Measurements from ENCODE around the gene MRPS33.
"Not testable (repeated sequence)": the region's sequence is repeated elsewhere in the genome, so short reads cannot be mapped to it uniquely, and the experiment has no call there.

Gene MRPS33

DNA sequence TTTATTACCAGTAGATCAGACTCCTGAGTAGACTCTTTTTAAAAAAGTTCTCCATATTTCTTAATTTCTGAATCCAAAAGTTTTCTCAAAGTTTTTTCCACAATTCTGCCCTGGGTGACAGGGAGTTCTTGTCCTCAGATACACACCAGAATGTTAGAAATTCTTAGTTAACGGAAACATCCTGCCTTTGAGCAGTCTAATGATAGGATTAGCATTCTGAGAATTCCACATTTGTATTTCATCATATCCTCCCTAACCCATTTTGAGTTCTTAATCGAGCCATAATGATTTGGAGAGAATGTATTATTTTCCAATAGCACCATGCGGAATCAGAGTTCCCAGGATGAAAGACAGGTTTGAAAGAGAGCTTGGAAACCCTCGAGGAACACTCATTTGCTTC is 28.9 kb upstream of the MRPS33 start:
- no peak overlapping the region for H3K4me2 ChIP-seq (ENCODE audit: low read length)

DNA sequence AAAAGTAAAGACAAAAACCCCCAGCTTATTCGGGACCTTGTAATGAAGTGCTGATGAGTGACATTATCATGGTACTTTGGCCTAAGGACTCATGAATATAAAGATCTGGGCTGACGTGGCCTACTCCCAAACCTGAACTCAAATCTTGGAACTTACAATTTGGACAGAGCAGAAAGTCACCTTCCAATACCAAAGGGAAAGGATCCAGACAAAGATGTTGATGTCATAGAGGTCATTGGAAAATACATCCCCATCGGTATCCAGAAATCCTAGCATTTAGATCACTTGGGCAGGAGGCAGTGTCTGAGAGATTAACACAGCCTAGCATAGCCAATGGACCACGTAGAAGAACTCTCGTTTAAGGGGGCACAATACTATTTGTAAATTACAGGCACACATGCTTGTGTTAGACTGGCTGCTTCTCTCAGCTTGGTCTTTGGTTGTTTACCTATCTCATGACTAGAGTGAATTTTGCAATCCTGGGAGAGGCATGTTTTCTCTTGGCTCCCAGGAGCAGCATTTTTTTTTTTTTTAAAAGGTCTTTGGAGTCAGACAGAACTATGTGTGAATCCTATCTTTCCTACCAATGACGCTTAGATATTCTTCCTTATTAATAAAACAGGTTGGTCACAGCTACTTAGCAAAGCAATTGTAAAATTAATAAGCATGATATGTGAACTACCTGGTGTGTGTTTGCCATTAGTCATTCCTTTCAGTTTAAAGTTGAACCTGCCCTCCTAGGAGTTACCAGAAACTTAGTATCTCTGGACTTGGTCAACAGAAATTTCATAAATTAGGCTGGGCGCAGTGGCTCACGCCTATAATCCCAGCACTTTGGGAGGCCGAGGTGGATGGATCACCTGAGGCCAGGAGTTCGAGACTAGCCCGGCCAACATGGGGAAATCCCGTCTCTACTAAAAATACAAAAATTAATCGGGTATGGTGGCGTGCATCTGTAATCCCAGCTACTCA is 27.8 kb upstream of the MRPS33 start:
- Histone ChIP-seq H3K4me2 (ENCODE audit: low read length) (no peak overlapping the region), H3K4me3 (ENCODE audit: low read depth, low read length, poor library complexity, severe bottlenecking) (no peak overlapping the region), H3K27ac (ENCODE audit: low read depth, low read length, poor library complexity, severe bottlenecking) (no peak overlapping the region), H3F3A (ENCODE audit: insufficient read depth, low read length) (no peaks in the 10 kb centered on the region), H3K9ac (ENCODE audit: low read length) (no peak overlapping the region), H2AFZ (ENCODE audit: low read length) (no peak overlapping the region), H3K27me3 (ENCODE audit: insufficient read depth, low read length) (no peaks in the 10 kb centered on the region), H4K20me1 (ENCODE audit: insufficient read depth, low read length) (no peaks in the 10 kb centered on the region), H3K79me2 (ENCODE audit: insufficient read depth, low read length) (no peaks in the 10 kb centered on the region), H3K4me1 (ENCODE audit: insufficient read depth, low read length, severe bottlenecking) (no peaks in the 10 kb centered on the region), H3K9me3 (ENCODE audit: low read length) (no peaks in the 10 kb centered on the region), H3K9me2 (ENCODE audit: low read depth, low read length) (no peaks in the 10 kb centered on the region), H3K36me3 (ENCODE audit: insufficient read depth, low read length) (no peaks in the 10 kb centered on the region)
- TF ChIP-seq EZH2 (IDR thresholded peaks at IDR 0.05; ENCODE audit: borderline replicate concordance, low read length) = no peak
- TF ChIP-seq, protein P1, sequence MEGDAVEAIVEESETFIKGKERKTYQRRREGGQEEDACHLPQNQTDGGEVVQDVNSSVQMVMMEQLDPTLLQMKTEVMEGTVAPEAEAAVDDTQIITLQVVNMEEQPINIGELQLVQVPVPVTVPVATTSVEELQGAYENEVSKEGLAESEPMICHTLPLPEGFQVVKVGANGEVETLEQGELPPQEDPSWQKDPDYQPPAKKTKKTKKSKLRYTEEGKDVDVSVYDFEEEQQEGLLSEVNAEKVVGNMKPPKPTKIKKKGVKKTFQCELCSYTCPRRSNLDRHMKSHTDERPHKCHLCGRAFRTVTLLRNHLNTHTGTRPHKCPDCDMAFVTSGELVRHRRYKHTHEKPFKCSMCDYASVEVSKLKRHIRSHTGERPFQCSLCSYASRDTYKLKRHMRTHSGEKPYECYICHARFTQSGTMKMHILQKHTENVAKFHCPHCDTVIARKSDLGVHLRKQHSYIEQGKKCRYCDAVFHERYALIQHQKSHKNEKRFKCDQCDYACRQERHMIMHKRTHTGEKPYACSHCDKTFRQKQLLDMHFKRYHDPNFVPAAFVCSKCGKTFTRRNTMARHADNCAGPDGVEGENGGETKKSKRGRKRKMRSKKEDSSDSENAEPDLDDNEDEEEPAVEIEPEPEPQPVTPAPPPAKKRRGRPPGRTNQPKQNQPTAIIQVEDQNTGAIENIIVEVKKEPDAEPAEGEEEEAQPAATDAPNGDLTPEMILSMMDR (IDR thresholded peaks at IDR 0.05; ENCODE audit: low read length) = no peak

More for the DNA sequence above, 28.9 kb upstream of the MRPS33 start:
- H3K9me3 ChIP-seq (ENCODE audit: low read length) = no peaks in the 10 kb centered on the region
- TF ChIP-seq EZH2 (IDR thresholded peaks at IDR 0.05; ENCODE audit: borderline replicate concordance, low read length) = no peak
- TF ChIP-seq, protein P1 (IDR thresholded peaks at IDR 0.05; ENCODE audit: low read length) = no peak
- H3K27me3 ChIP-seq (ENCODE audit: insufficient read depth, low read length) = no peaks in the 10 kb centered on the region
- H2AFZ ChIP-seq (ENCODE audit: low read length) = no peak overlapping the region
- H3K79me2 ChIP-seq (ENCODE audit: insufficient read depth, low read length) = no peaks in the 10 kb centered on the region
- H3K9ac ChIP-seq (ENCODE audit: low read length) = no peak overlapping the region
- H3F3A ChIP-seq (ENCODE audit: insufficient read depth, low read length) = no peaks in the 10 kb centered on the region
- H4K20me1 ChIP-seq (ENCODE audit: insufficient read depth, low read length) = no peaks in the 10 kb centered on the region
- no peaks in the 10 kb centered on the region for H3K4me1 ChIP-seq (ENCODE audit: insufficient read depth, low read length, severe bottlenecking)
- H3K4me3 ChIP-seq (ENCODE audit: low read depth, low read length, poor library complexity, severe bottlenecking) = no peak overlapping the region
- no peaks in the 10 kb centered on the region for H3K9me2 ChIP-seq (ENCODE audit: low read depth, low read length)
- no peaks in the 10 kb centered on the region for H3K36me3 ChIP-seq (ENCODE audit: insufficient read depth, low read length)
- no peak overlapping the region for H3K27ac ChIP-seq (ENCODE audit: low read depth, low read length, poor library complexity, severe bottlenecking)

DNA sequence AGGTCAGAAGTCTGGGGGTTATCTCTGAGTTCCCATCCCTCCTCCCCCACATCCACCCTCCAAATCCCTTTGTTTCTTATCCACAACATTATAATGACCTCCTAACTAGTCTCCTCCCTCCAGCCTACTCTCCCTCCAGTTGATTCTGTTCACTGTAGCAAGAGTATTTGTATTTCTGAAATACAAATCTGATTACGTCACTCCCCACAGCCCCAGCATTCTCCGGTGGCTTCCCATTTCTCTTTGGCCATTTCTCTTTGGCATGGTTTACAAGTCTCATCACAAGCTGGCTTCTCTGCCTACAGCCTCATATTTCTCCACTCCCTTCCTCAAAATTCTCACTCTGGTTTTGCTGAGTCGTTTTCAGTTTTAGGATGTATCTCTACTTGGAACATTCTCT is 24.6 kb upstream of the MRPS33 start:
- Histone ChIP-seq H3K27ac (ENCODE audit: low read depth, low read length, poor library complexity, severe bottlenecking) (no peak overlapping the region), H3K9ac (ENCODE audit: low read length) (no peak overlapping the region), H3F3A (ENCODE audit: insufficient read depth, low read length) (no peaks in the 10 kb centered on the region), H3K9me2 (ENCODE audit: low read depth, low read length) (no peaks in the 10 kb centered on the region), H3K4me2 (ENCODE audit: low read length) (no peak overlapping the region), H3K4me3 (ENCODE audit: low read depth, low read length, poor library complexity, severe bottlenecking) (no peak overlapping the region), H3K4me1 (ENCODE audit: insufficient read depth, low read length, severe bottlenecking) (no peaks in the 10 kb centered on the region), H4K20me1 (ENCODE audit: insufficient read depth, low read length) (no peaks in the 10 kb centered on the region), H3K79me2 (ENCODE audit: insufficient read depth, low read length) (no peaks in the 10 kb centered on the region), H3K27me3 (ENCODE audit: insufficient read depth, low read length) (no peaks in the 10 kb centered on the region), H2AFZ (ENCODE audit: low read length) (no peak overlapping the region), H3K36me3 (ENCODE audit: insufficient read depth, low read length) (no peaks in the 10 kb centered on the region), H3K9me3 (ENCODE audit: low read length) (no peaks in the 10 kb centered on the region)
- TF ChIP-seq, protein P1 (IDR thresholded peaks at IDR 0.05; ENCODE audit: low read length) = no peak
- TF ChIP-seq EZH2 (IDR thresholded peaks at IDR 0.05; ENCODE audit: borderline replicate concordance, low read length) = no peak

DNA sequence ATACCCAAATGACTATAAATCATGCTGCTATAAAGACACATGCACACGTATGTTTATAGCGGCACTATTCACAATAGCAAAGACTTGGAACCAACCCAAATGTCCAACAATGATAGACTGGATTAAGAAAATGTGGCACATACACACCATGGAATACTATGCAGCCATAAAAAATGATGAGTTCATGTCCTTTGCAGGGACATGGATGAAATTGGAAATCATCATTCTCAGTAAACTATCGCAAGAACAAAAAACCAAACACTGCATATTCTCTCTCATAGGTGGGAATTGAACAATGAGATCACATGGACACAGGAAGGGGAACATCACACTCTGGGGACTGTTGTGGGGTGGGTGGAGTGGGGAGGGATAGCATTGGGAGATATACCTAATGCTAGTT is 23.3 kb upstream of the MRPS33 start:
- not testable (repeated sequence) for H3F3A ChIP-seq (ENCODE audit: insufficient read depth, low read length); H3K79me2 ChIP-seq (ENCODE audit: insufficient read depth, low read length); H3K4me2 ChIP-seq (ENCODE audit: low read length); H3K27ac ChIP-seq (ENCODE audit: low read depth, low read length, poor library complexity, severe bottlenecking); H4K20me1 ChIP-seq (ENCODE audit: insufficient read depth, low read length); H3K36me3 ChIP-seq (ENCODE audit: insufficient read depth, low read length); H3K9me3 ChIP-seq (ENCODE audit: low read length); H3K27me3 ChIP-seq (ENCODE audit: insufficient read depth, low read length); H3K4me1 ChIP-seq (ENCODE audit: insufficient read depth, low read length, severe bottlenecking); H3K9ac ChIP-seq (ENCODE audit: low read length); H3K4me3 ChIP-seq (ENCODE audit: low read depth, low read length, poor library complexity, severe bottlenecking); H3K9me2 ChIP-seq (ENCODE audit: low read depth, low read length); H2AFZ ChIP-seq (ENCODE audit: low read length)

DNA sequence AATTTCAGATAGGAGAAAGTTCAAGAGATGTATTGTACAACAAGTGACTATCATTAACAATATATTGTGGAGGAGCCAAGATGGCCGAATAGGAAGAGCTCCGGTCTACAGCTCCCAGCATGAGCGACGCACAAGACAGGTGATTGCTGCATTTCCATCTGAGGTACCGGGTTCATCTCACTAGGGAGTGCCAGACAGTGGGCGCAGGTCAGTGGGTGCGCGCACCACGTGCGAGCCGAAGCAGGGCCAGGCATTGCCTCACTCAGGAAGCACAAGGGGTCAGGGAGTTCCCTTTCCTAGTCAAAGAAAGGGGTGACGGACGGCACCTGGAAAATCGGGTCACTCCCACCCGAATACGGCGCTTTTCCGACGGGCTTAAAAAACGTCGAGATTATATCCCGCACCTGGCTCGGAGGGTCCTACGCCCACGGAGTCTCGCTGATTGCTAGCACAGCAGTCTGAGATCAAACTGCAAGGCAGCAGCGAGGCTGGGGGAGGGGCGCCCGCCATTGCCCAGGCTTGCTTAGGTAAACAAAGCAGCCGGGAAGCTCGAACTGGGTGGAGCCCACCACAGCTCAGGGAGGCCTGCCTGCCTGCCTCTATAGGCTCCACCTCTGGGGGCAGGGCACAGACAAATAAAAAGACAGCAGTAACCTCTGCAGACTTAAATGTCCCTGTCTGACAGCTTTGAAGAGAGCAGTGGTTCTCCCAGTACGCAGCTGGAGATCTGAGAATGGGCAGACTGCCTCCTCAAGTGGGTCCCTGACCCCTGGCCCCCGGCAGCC is 18.0 kb upstream of the MRPS33 start:
- not testable (repeated sequence) for H3K9ac ChIP-seq (ENCODE audit: low read length); H3K9me3 ChIP-seq (ENCODE audit: low read length); H2AFZ ChIP-seq (ENCODE audit: low read length); H3K36me3 ChIP-seq (ENCODE audit: insufficient read depth, low read length); H4K20me1 ChIP-seq (ENCODE audit: insufficient read depth, low read length); H3K79me2 ChIP-seq (ENCODE audit: insufficient read depth, low read length); H3F3A ChIP-seq (ENCODE audit: insufficient read depth, low read length); H3K4me2 ChIP-seq (ENCODE audit: low read length); H3K9me2 ChIP-seq (ENCODE audit: low read depth, low read length); H3K4me3 ChIP-seq (ENCODE audit: low read depth, low read length, poor library complexity, severe bottlenecking); H3K27me3 ChIP-seq (ENCODE audit: insufficient read depth, low read length); H3K27ac ChIP-seq (ENCODE audit: low read depth, low read length, poor library complexity, severe bottlenecking); H3K4me1 ChIP-seq (ENCODE audit: insufficient read depth, low read length, severe bottlenecking)
